Vagina (tissue), 2 donors: ENCODE data around the gene EBF4.

Experiments
- CTCF ChIP-seq, 3 experiments: fragments of 450-650 bp in 2 of 3; fragments of 200-600 bp in 1 of 3; sonication (generic) in 1 of 3; IDR thresholded peaks; one replicate each; pipeline ENCODE4 v1.5.1; 2017 to 2019; ENCODE audit warnings: antibody characterized with exemption in 3 of 3, mild to moderate bottlenecking in 2 of 3, moderate library complexity in 2 of 3
- POLR2AphosphoS5 ChIP-seq, 2 donors: sonication (generic); formaldehyde crosslinking; IDR thresholded peaks; one replicate each; pipeline ENCODE4 v1.9.0; 2017; ENCODE audit warnings: antibody characterized with exemption in 2 of 2, mild to moderate bottlenecking in 2 of 2, low read depth in 1 of 2; ENCODE audit not compliant: insufficient read depth in 1 of 2

- TF ChIP-seq CTCF (IDR thresholded peaks at IDR 0.05), result no peak
- TF ChIP-seq POLR2AphosphoS5 (IDR thresholded peaks at IDR 0.05; ENCODE audit: insufficient read depth in 1 of 2, low read depth in 1 of 2), result no peak
Measured at GRCh38 chr20:2659547-2659946, 33.0 kb upstream of the EBF4 start.
